ENCODE data around the gene FBXO28. TPM values are rescaled to one million over a fixed set of nuclear protein-coding genes. Genes with fewer than 3 reads are reported as not detected.

Gene FBXO28
- total RNA-seq, 2 experiments from 2014 or later, result 28.6 to 29.1 TPM

DNA sequence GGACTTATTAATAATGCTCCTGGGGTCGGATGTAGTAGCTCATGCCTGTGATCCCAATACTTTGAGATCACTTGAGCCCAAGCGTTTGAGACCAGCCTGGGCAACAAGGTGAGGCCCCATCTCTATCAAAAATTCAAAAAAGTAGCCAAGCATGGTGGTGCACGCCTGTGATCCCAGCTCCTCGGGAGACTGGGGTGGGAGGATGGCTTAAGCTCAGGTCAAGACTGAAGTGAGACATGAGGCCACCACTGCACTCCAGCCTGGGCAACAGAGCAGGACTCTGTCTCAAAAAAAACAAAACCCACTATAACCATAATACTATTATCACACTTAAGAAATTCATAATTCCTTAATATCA is 67.5 kb downstream of the FBXO28 start:
- ChIA-PET CTCF (interaction anchor here (1.8 to 2.0 kb wide), 2 partner anchors 11 to 12 kb away, joined by 5 read pairs; no protein-coding TSS in a partner anchor), POLR2A (interaction anchor here (0.6 to 2.2 kb wide), 3 partner anchors 11 to 118 kb away, joined by 3 to 23 read pairs (median 7); no protein-coding TSS in a partner anchor)

DNA sequence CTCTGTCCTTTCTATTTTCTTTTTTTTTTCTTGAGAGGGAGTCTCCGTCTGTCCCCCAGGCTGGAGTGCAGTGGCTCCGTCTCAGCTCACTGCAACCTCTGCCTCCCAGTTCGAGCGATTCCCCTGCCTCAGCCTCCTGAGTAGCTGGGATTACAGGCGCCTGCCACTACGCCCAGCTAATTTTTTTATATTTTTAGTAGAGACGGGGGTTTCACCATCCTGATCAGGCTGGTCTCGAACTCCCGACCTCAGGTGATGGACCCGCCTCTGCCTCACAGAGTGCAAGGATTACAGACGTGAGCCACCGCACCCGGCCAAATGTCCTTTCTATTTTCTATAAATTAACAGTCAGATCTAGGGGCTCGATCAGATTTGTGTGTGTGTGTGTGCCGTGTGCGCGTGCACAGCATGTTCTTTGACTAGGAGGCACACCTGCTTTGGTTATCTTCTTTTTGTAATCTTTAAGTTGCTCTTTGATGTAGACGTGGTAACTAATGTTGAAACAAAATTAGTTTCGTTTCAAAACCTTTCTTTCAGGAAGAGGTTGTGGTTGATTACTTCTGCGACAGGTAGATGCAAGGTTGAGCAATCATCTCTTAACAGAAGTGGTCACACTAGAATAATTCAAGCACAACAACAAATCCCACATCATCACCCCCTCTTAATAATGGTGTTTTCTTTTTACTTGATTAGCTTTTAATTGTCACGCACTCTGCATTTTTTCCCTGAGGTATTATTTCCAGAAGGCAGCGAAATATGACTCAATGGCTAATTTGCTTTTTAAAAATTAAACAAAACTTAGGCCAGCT is 68.3 kb downstream of the FBXO28 start:
- CTCF ChIA-PET, result interaction anchor here (1.5 to 2.0 kb wide), 3 partner anchors 10 to 66 kb away, joined by 4 to 5 read pairs (median 5); no protein-coding TSS in a partner anchor
- POLR2A ChIA-PET, result interaction anchor here (0.6 to 2.2 kb wide), 5 partner anchors 10 to 180 kb away, joined by 3 to 23 read pairs (median 4); no protein-coding TSS in a partner anchor

DNA sequence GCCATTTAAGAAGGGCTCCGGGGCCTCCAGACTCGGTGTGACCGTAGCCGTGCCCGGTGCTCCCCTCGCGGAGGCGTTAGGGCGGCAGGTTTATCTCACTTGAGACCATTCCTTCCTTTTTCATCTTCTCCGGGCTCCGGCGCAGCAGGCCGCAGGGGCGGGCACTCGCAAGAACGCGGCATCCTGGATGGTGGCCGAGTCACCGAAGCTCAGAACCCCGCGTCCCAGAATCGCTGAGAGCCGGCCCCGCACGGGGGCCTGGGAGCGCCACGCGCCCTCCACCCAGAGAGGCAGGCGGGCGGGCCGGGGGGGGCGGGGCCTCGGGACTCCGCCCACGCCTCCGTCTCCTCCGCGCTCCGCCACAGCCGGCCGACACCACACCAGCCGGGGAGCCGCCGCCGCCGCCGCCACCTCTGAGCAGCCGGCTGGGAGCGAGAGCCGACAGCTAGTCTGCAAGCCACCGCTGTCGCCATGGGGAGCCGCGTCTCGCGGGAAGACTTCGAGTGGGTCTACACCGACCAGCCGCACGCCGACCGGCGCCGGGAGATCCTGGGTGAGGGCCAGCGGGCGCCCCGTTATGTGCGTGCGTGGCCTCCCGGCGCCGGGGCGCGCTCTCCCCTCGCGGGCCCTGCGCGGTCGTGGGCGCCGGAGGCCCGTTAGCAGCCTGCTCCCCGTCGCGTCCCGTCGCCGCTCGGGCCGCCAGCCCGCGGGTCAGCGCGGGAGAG is 69.1 kb downstream of the FBXO28 start, which contains the start of gene DEGS1:
Gene DEGS1 (plus strand): TSS at position 375 of the 725 bp plus-strand sequence. CDS start 97 bp downstream, at position 472.
- ChIA-PET CTCF (interaction anchor here (1.5 to 2.0 kb wide), 2 partner anchors 10 to 67 kb away, joined by 4 to 5 read pairs; no protein-coding TSS in a partner anchor), POLR2A (interaction anchor here (0.6 to 2.2 kb wide), 5 partner anchors 9 to 180 kb away, joined by 3 to 23 read pairs (median 4); no protein-coding TSS in a partner anchor)

DNA sequence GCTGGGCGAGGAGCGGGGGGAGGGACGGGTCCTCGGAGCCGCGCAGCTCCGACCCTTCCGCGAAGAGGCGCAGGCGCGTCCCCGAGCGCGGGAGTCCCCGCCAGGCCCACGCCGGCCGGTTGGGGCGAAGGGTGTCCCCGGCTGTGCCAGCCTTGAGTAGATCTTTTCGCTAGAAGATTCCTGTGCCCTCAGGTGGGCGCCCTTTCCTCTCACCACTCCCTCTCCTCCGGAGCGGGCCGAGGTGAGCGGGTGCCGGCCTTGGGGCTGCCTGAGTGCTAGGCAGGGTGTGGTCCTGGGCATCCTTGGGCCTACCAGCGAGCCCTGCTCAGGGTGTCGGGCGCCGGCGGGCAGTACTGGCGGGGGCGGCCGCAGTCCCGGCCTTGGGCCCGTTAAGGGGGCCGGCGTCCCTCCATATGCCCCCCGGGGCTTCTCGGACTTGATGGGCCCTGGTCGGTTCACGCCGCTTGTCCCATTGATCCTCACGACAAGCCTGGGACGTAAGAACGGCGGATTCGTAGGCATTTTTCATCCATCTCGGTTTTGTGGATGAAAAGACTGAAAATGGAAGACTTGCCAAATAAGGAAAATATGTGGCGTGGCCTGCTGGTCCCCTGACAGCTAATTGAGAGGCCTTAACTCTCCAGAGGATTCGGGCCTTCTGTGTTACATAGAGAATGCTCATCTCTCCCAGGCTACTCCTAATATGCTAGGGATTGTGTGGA is 69.8 kb downstream of the FBXO28 start:
- ChIA-PET POLR2A (interaction anchor here (1.4 to 2.2 kb wide), 2 partner anchors 9 to 39 kb away, joined by 3 to 23 read pairs; no protein-coding TSS in a partner anchor), CTCF (interaction anchor here (1.5 kb wide), 1 partner anchor 68 kb away, joined by 4 read pairs; no protein-coding TSS in a partner anchor)

DNA sequence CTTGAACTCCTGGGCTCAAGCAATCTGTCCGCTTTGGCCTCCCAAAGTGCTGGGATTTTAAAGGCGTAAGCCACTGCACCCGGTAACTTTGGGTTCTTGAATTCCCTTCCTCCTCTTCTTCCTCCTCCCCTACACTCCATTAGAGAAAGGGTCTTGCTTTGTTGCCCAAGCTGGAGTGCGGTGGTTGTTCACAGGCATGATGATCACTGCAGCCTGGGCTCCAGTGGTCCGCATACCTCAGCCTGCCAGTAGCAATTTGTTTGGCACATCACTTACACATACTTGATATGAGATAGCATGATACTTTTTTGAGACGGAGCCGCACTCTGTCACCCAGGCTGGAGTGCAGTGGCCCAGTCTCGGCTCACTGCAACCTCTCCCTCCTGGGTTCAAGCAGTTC is 71.3 kb downstream of the FBXO28 start:
- CTCF ChIA-PET, result no interaction called here
- POLR2A ChIA-PET, result interaction anchor here (0.7 kb wide), 1 partner anchor 21 kb away, joined by 5 read pairs; no protein-coding TSS in a partner anchor

DNA sequence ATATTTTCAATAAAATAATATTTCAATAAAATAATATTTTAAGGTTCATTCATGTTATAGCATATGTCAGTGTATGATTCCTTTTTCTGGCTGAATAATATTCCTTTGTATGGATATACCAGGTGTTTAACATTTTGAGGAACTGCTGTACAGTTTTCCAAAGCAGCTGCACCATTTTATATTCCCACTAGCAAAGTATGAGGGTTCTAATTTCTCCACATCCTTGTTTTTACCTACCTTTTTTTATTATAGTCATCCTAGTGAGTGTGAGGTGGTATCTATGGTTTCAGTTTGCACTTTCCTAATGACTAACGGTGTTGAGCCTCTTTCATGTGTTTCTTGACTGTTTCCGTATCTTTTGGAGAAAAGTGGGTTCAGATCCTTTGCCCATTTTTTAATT is 74.4 kb downstream of the FBXO28 start:
- POLR2A ChIA-PET, result no interaction called here
- CTCF ChIA-PET, result interaction anchor here (1.1 to 1.2 kb wide), 2 partner anchors 21 to 79 kb away, joined by 3 read pairs; no protein-coding TSS in a partner anchor

DNA sequence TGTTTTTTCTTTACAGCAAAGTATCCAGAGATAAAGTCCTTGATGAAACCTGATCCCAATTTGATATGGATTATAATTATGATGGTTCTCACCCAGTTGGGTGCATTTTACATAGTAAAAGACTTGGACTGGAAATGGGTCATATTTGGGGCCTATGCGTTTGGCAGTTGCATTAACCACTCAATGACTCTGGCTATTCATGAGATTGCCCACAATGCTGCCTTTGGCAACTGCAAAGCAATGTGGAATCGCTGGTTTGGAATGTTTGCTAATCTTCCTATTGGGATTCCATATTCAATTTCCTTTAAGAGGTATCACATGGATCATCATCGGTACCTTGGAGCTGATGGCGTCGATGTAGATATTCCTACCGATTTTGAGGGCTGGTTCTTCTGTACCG is 75.7 kb downstream of the FBXO28 start:
- POLR2A ChIA-PET, result no interaction called here
- CTCF ChIA-PET, result interaction anchor here (0.6 kb wide), 1 partner anchor 11 kb away, joined by 6 read pairs; no protein-coding TSS in a partner anchor

DNA sequence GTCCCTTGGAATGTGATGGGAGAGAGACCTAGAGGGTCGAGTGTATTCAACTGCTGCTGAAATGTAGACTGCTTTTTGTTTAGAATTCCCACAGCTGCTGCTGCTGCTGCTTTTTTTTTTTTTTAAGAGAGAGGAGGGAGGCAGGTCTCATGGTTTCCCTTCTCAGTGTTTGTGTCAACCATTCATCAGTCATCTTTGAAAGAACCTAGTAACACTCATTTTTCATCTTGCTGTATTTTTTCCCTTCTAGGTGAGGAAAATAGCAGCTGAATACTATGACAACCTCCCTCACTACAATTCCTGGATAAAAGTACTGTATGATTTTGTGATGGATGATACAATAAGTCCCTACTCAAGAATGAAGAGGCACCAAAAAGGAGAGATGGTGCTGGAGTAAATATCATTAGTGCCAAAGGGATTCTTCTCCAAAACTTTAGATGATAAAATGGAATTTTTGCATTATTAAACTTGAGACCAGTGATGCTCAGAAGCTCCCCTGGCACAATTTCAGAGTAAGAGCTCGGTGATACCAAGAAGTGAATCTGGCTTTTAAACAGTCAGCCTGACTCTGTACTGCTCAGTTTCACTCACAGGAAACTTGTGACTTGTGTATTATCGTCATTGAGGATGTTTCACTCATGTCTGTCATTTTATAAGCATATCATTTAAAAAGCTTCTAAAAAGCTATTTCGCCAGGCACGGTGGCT is 78.3 kb downstream of the FBXO28 start:
- ChIA-PET POLR2A (interaction anchor here (0.7 to 1.7 kb wide), 2 partner anchors 10 to 14 kb away, joined by 6 to 23 read pairs; partner anchors contain the start of gene DEGS1), CTCF (interaction anchor here (1.5 kb wide), 1 partner anchor 10 kb away, joined by 5 read pairs; no protein-coding TSS in a partner anchor)

DNA sequence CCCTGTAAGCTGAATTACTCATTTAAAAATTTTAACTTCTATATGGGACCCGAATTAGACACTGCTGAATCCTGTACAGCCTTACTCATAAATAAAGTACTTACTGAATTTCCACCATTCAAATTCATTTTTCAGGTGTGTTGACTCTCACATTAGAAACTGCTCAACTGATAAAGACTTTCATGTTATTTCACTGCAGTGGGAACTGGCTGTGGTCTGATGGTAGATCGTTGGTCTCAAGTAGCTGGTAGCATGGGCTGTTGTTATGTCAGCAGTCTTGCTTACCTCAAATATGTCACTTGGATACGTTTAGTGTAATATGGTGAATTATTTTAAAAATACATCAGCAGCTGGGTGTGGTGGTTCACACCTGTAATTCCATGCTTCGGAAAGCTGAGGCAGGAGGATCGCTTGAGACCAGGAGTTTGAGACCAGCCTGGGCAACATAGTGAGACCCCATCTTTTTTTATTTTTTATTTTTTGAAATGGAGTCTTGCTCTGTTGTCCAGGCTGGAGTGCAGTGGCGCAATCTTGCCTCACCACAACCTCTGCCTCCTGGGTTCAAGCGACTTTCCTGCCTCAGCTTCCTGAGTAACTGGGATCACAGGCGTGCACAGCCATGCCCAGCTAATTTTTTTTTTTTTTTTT is 79.5 kb downstream of the FBXO28 start:
- ChIA-PET CTCF (interaction anchor here (1.5 kb wide), 1 partner anchor 12 kb away, joined by 5 read pairs; no protein-coding TSS in a partner anchor), POLR2A (interaction anchor here (0.6 to 1.7 kb wide), 3 partner anchors 11 to 235 kb away, joined by 3 to 23 read pairs (median 5); partner anchors contain the start of gene DEGS1)

DNA sequence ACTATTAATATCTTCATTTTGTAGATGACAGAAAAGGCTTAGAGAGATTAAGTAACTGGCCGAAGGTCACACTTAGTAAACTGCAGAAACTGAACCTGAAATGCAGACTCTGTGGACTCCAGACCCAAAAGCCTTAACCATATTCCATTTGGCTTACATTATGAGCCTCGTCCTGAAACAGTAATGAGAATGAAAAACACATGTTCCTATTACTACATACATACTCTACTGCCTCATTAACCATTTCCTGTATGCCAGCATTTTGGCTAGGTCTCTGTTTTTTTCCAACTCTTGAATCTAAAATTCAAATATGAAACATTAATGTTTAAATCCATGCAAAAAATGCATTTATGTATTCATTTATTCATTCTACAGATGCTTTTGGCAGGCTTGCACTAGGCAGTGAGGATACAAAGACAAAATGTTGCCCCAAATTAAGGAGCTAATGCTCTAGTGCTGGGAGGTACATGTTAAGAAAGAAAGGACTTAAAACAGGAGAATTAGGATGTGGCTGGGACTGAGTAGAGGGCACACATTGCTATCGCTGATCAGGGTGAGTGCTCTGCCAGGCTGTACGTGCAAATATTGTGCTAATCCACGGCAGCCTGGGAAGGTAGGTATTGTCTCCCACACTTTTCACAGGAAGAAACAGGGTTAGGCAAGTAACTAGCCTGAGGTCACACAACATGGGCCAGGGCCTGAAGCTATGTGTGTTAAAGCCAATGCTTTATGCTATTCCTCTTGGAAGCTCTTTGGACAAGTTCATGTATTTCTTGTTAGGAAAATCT is 83.1 kb downstream of the FBXO28 start:
- ChIA-PET CTCF (no interaction called here), POLR2A (interaction anchor here (0.6 kb wide), 1 partner anchor 35 kb away, joined by 3 read pairs; no protein-coding TSS in a partner anchor)

DNA sequence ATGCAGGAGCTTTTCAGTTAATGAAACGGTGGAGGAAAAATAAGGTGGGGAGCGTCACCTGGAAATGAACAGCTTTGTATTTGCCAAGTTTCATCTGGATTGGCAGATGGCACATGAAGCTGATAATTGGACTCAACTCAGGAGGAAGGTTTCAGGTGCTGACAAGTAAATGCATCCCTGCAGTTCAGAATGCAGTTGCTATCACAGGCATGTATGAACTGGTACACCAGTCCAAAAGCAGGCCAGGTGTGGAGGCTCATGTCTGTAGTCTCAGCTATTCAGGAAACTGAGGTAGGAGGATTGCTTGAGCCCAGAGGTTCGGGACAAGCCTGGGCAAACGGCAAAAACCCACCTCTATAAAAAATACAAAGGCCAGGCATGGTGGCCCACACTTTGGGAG is 84.7 kb downstream of the FBXO28 start:
- POLR2A ChIA-PET, result no interaction called here
- CTCF ChIA-PET, result interaction anchor here (0.6 kb wide), 1 partner anchor 74 kb away, joined by 3 read pairs; no protein-coding TSS in a partner anchor

DNA sequence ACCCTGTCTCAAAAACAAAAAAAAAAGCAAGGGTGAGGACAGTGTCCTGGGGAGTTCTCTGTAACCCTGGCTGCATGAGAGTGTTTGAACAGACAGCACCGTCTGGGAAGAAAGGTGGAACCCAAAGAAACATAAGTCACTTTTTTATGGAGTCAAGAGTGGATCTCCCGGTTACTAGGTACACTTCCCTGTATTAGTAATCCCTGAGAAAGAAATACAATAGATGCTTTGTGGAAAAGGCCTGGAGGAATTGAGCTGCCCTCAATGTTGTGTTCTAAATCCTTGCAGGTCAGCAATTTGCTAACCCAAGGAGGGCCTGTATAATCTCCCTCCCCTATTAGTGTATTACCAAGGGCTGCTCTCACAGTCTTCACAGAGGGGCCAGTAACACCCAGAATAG is 85.8 kb downstream of the FBXO28 start:
- POLR2A ChIA-PET, result interaction anchor here (0.7 kb wide), 1 partner anchor 1467 kb away, joined by 7 read pairs; no protein-coding TSS in a partner anchor
- CTCF ChIA-PET, result no interaction called here

DNA sequence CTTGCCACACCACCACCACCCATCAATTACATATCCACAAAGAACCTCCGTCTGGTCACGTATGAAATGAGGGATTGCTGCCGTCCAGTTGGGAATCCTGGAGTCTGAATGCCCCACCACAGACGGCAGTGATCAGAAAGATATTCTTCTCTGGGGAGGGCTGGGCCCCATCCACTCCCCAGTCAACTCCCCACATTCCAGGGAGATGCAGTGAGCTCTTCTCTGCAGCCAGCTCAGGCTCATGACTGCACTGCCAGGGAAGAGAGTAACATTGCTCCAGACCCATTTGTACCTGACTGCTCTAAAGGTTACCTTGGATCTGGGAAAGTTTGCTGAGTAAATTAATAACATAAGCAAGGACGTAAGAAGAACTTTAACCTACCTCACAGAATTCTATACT is 87.5 kb downstream of the FBXO28 start:
- ChIA-PET CTCF (no interaction called here), POLR2A (no interaction called here)

DNA sequence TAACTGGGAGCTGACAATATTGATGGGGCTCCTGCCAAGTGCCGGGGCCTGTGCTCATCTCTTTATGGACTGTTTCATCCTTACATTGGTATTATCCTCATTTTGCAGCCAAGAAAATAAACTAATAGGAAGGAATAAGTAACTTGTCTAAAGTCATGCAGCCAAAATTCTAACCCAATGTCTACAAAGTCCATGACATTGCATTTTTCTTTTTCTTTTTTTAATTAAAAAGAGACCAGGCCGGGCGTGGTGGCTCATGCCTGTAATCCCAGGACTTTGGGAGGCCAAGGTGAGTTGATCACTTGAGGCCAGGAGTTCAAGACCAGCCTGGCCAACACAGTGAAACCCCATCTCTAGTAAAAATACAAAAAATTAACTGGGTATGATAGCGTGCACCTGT is 87.9 kb downstream of the FBXO28 start:
- POLR2A ChIA-PET, result no interaction called here
- CTCF ChIA-PET, result interaction anchor here (0.6 to 0.7 kb wide), 2 partner anchors 22 to 160 kb away, joined by 3 to 4 read pairs; no protein-coding TSS in a partner anchor

DNA sequence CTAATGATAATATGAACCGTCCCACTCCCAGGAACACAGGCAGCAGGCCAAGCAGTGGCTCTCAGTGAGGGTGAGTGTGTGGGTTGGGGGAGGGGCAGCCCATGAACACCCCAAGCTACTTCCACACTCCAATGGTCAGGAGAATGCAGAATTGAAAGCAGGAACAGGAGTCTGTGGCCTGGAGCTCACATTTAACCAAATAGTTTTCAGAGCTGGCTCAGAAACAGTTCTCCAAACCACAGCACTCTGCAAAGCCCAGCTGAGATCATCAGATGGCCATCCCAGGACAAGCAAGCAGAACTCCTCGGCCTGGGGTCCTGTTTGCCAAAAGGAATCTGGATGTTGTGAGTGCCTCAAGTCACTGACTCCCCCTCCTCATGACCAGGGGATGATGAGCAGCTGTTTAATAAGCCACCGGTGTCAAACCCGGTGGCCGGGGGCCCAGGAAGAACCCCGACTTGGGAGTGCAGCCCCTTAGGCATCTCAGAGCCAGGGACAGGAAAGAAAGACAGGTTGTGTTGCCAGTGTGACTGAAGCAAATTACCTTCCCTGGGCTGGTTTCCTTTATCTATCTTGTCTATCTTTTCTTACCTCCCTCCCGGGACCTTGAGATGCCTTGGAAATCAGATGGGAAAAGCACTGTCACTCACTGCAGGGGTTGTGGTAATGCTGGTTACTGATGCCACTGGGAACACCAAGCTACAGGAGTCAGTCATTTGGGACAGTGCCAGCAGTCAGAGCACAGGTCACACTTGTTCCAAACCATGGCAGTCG is 89.5 kb downstream of the FBXO28 start:
- CTCF ChIA-PET, result no interaction called here
- POLR2A ChIA-PET, result no interaction called here

DNA sequence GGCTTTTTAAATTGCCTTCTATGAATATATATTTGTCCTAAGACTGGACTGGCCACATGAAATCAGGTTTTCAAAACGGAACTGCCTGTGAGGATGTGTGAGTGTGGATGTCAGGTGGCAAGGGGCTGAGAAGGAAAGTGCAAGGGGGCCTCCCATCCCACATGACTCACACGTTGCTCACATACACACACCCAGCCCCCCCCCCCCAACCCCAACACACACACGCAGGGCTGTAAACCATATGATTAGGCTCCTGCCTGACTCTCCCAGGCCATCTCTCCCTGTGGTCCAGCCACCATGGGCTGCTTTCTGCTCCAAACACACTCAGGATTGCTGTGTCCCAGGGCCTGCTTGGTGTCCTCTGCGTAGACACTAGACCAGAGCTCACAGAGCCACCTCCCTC is 91.5 kb downstream of the FBXO28 start:
- ChIA-PET POLR2A (interaction anchor here (0.6 to 1.4 kb wide), 2 partner anchors 20 to 23 kb away, joined by 4 to 5 read pairs; no protein-coding TSS in a partner anchor), CTCF (interaction anchor here (1.4 kb wide), 1 partner anchor 36 kb away, joined by 3 read pairs; no protein-coding TSS in a partner anchor)

Data from activated CD8-positive, alpha-beta memory T cell treated with anti-CD3 and anti-CD28 coated beads for 36 hours (primary cell).